Esophagus muscularis mucosa (tissue), 3 donors: ENCODE measurements around the gene TM4SF5.

Source experiments
- EP300 ChIP-seq: sonication (generic); formaldehyde crosslinking; IDR thresholded peaks from one replicate; pipeline ENCODE4 v1.6.1; 2017; ENCODE audit warnings: antibody characterized with exemption
- TF ChIP-seq, protein P1 (sequence below), 3 experiments: fragments of 200-600 bp in 2 of 3; fragments of 450-650 bp in 1 of 3; sonication (generic) in 2 of 3; IDR thresholded peaks; one replicate each; pipeline ENCODE4 v1.5.1; 2017 to 2019; ENCODE audit warnings: antibody characterized with exemption in 3 of 3, mild to moderate bottlenecking in 2 of 3, moderate library complexity in 1 of 3

- TF ChIP-seq, protein P1, sequence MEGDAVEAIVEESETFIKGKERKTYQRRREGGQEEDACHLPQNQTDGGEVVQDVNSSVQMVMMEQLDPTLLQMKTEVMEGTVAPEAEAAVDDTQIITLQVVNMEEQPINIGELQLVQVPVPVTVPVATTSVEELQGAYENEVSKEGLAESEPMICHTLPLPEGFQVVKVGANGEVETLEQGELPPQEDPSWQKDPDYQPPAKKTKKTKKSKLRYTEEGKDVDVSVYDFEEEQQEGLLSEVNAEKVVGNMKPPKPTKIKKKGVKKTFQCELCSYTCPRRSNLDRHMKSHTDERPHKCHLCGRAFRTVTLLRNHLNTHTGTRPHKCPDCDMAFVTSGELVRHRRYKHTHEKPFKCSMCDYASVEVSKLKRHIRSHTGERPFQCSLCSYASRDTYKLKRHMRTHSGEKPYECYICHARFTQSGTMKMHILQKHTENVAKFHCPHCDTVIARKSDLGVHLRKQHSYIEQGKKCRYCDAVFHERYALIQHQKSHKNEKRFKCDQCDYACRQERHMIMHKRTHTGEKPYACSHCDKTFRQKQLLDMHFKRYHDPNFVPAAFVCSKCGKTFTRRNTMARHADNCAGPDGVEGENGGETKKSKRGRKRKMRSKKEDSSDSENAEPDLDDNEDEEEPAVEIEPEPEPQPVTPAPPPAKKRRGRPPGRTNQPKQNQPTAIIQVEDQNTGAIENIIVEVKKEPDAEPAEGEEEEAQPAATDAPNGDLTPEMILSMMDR (IDR thresholded peaks at IDR 0.05), result no peak
- TF ChIP-seq EP300, result no peak
These were observed 24.9 kb downstream of the TM4SF5 start for GRCh38 chr17:4796552-4796920.
